Activated naive CD8-positive, alpha-beta T cell treated with anti-CD3 and anti-CD28 coated beads, Interleukin-2, amount 50 U/mL, for 24 hours (primary cell): ENCODE data around the gene DNM2.

ENCODE experiments used
- ATAC-seq: fragments of 150-1000 bp; cut with Tn5 transposase; one replicate; pipeline ENCODE4 v1.10.0; 2021
- DNase-seq: peaks from one replicate; pipeline ENCODE4 v3.0.0; 2021
- H3K27ac Mint-ChIP-seq: one replicate; pipeline ENCODE4 v1.8.0; 2021; ENCODE audit warnings: mild to moderate bottlenecking, mixed read lengths
- H3K27me3 Mint-ChIP-seq: one replicate; pipeline ENCODE4 v1.8.0; 2021; ENCODE audit warnings: mixed read lengths
- H3K36me3 Mint-ChIP-seq: one replicate; pipeline ENCODE4 v1.8.0; 2021; ENCODE audit warnings: low read depth, mixed read lengths
- H3K4me1 Mint-ChIP-seq: one replicate; pipeline ENCODE4 v1.8.0; 2021; ENCODE audit warnings: mixed read lengths
- H3K4me3 Mint-ChIP-seq: one replicate; pipeline ENCODE4 v1.8.0; 2021; ENCODE audit warnings: mild to moderate bottlenecking, moderate library complexity, mixed read lengths
- H3K9me3 Mint-ChIP-seq: one replicate; pipeline ENCODE4 v1.8.0; 2021; ENCODE audit warnings: mixed read lengths

The DNM2 gene

DNA sequence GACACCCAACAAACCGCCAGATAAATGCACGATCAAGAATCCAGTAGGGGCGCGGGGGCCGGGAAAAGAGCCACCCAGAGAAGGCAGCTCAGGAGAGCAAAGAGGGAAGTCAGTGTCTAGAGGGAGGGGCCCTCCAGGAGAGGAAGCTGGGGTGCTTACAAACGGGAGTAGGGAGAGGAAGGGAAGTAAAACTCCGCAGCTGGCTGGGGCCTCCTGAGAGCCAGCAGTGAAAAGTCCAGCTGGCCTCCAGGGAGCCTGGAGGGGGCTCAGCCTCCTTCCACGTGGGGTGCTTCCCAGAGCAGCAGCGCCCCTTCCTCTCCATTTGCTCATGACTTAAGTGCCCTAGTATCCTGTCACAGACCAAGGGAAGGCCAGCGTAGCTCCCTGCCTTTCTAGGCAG lies 66.4 kb downstream of the DNM2 start:
- peaks cover 37% of the 10 kb centered on the region for H3K36me3 Mint-ChIP-seq
- ATAC-seq (no peak), DNase-seq (no peak)
- H3K9me3 Mint-ChIP-seq: no peaks in the 10 kb centered on the region
- no peak overlapping the region for H3K27ac Mint-ChIP-seq
- peaks cover 3% of the 10 kb centered on the region for H3K4me1 Mint-ChIP-seq
- H3K4me3 Mint-ChIP-seq: no peak overlapping the region
- no peaks in the 10 kb centered on the region for H3K27me3 Mint-ChIP-seq

DNA sequence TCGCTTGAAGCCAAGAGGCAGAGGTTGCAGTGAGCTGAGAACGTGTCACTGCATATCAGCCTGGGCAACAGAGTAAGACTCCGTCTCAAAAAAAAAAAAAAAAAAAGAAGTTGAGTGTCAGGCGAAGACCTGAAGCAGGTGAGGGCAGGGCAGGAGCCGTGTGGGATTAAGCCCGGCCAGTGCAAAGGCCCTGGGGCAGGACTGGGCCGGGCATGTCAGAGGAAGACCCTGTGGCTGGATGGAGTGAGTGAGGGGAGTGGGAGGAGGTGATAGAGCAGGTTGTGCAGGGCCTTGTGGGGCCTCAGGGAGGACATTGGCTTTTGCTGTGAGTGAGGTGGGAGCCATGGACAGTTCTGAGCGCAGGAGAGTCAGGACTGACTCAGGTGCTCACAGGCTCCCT lies 70.3 kb downstream of the DNM2 start:
- DNase-seq (no peak), ATAC-seq (no peak)
- H3K4me1 Mint-ChIP-seq: peaks cover 3% of the 10 kb centered on the region
- peaks cover 40% of the 10 kb centered on the region for H3K36me3 Mint-ChIP-seq
- H3K27me3 Mint-ChIP-seq: no peaks in the 10 kb centered on the region
- H3K9me3 Mint-ChIP-seq: no peaks in the 10 kb centered on the region
- H3K4me3 Mint-ChIP-seq: no peak overlapping the region
- H3K27ac Mint-ChIP-seq: peak overlapping the region; percentile 14

DNA sequence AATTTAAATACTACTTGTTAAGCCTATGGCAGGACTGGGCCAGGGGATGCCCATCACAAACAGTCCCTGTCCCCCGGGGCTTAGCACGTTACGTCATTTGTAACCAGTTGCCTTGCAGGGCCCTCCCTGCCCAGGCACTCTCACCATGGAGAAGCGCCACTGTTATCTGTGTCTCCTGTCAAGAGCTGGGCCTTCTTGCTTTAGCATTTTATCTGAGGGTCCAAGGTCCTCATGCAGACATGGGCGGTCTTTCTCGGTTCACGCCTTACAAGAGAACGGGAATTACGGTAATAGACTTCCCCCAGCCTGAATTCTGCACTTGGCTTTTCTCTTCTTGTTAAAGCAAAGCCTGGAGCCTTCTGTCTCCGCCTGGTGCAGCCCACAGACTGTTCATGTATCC lies 72.0 kb downstream of the DNM2 start:
- Mint-ChIP-seq H3K9me3 (no peaks in the 10 kb centered on the region), H3K27me3 (no peaks in the 10 kb centered on the region), H3K27ac (no peak overlapping the region), H3K4me3 (no peak overlapping the region), H3K36me3 (peaks cover 39% of the 10 kb centered on the region), H3K4me1 (no peaks in the 10 kb centered on the region)
- ATAC-seq (no peak), DNase-seq (no peak)

DNA sequence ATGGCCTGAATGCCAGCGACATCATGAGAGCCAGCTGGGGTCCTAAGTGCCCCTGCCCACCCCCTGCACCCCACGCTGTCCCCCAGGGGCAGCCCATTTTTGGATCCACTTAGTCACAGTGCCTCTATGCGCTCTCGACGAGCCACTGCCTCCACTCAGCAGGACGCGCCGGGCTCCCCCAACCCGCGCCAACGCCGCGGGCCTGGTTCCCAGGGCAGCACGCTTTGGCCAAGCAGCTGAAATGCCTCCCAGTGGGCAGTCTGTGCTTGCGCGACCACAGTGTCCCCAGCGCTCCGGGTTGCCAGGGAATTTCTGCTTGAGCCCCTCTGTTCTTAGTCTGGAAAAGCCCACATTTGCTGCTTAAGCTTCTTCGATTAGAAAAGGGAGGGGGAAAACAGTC lies 78.8 kb downstream of the DNM2 start:
- Mint-ChIP-seq H3K4me1 (peaks cover 29% of the 10 kb centered on the region), H3K36me3 (peaks cover 26% of the 10 kb centered on the region), H3K9me3 (no peaks in the 10 kb centered on the region), H3K4me3 (no peak overlapping the region), H3K27ac (peak overlapping the region; percentile 86), H3K27me3 (no peaks in the 10 kb centered on the region)
- ATAC-seq (no peak), DNase-seq (no peak)

DNA sequence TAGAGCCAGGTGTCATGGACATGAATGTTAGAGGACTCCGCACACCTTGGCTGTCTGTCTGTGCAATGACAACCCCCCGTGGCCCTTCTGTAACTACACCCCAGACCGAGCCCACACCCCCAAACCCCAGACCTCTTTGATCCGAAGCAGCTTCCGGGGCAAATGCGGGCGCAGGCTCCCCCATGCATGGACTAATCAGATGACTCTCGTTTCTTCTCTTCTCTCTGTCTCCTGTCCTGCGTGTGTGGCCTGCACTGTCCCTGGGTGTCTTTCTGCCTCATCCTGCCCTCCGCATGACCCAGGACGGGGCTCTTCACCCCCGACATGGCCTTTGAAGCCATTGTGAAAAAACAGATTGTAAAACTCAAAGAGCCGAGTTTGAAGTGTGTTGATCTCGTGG lies 79.2 kb downstream of the DNM2 start:
- ATAC-seq: peak; percentile 29
- Mint-ChIP-seq H3K27ac (peak overlapping the region; percentile 86), H3K27me3 (no peaks in the 10 kb centered on the region), H3K4me1 (peaks cover 29% of the 10 kb centered on the region), H3K9me3 (no peaks in the 10 kb centered on the region), H3K4me3 (peak overlapping the region; percentile 53), H3K36me3 (peaks cover 24% of the 10 kb centered on the region)
- DNase-seq: peak; percentile 26

DNA sequence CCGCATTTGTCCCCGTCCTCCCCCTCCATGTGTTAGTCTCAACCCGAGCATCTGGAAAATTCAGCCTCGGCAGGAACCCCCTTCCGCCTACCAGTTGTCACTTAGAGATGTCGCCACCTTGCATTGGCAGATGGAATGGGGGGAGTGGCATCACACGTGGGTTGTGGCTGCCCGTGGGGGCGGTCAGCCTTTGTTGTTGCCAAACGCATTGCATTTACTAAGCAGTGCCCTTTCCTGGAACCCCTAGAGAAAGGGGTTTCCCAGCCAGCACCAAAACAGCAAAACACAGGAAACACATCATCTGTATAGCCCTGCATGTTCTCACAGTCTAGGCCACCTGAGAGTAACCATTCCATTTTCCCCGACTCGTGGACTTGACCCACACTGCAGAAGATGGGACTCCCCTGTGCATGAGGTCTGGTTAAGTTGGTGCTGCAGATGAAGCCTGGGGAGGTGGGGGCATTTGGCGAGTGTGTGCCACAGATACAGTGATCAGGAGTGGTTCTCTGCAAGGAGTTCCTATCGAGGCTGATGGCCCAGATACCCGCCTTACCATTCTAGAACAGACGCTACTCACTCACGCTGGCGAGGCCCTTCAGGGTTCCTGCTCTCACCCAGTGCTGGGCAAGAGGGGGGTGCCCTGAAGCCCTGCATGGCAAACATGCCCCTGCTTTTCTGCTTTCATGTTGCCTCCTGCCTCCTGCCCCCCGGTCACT lies 79.8 kb downstream of the DNM2 start:
- H3K4me1 Mint-ChIP-seq: peaks cover 29% of the 10 kb centered on the region
- H3K36me3 Mint-ChIP-seq: peaks cover 24% of the 10 kb centered on the region

DNA sequence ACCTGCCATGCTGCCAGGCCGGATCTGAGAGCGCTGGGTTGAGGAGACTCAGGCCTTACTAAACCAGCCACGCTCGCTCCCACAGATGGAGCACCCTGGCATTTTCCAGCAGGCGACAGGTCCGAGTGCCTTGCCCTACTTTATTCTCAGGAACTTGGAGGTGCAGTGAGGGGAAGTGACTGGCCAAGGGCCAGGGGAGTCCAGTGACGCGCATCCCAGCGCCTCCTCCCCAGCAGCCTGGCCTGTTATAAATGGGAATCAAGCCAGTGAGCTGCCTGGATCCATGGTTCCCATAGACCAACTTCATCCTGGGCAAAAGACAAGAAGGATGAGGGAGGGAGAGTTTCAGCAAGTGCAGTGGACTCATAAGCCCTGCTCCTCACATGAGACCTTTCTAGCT lies 82.6 kb downstream of the DNM2 start:
- H3K27ac Mint-ChIP-seq: no peak overlapping the region
- no peak for DNase-seq
- no peak for ATAC-seq
- H3K4me3 Mint-ChIP-seq: no peak overlapping the region
- H3K36me3 Mint-ChIP-seq: peaks cover 17% of the 10 kb centered on the region
- no peaks in the 10 kb centered on the region for H3K9me3 Mint-ChIP-seq
- H3K27me3 Mint-ChIP-seq: no peaks in the 10 kb centered on the region
- H3K4me1 Mint-ChIP-seq: peaks cover 29% of the 10 kb centered on the region

More for the DNA sequence above, 79.8 kb downstream of the DNM2 start:
- DNase-seq: peak; percentile 87
- no peaks in the 10 kb centered on the region for H3K27me3 Mint-ChIP-seq
- H3K9me3 Mint-ChIP-seq: no peaks in the 10 kb centered on the region
- peak; percentile 98 for ATAC-seq
- H3K4me3 Mint-ChIP-seq: peak overlapping the region; percentile 53
- peak overlapping the region; percentile 86 for H3K27ac Mint-ChIP-seq

DNA sequence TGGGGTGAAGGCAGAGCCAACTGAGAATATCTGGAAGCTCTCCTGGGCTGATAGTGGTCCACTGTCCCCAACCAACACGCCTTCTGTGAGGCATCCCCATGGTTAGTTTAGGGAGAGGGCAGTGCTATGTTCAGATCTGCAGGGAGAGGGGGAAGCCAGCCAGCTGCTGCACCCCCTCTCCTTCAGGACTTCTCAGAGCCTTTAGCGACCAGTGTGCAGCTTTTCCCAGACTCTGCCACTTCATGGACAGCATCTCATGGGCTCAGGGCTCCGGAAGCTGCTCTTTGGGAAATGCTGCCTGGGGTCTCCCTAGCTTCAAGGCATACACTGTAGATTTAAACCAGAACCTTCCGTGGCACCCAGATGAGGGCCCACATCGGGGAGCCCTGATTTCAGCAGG lies 84.6 kb downstream of the DNM2 start:
- DNase-seq (no peak), ATAC-seq (no peak)
- H3K27me3 Mint-ChIP-seq: no peaks in the 10 kb centered on the region
- H3K9me3 Mint-ChIP-seq: no peaks in the 10 kb centered on the region
- no peak overlapping the region for H3K27ac Mint-ChIP-seq
- H3K4me3 Mint-ChIP-seq: no peak overlapping the region
- H3K36me3 Mint-ChIP-seq: peaks cover 14% of the 10 kb centered on the region
- H3K4me1 Mint-ChIP-seq: peaks cover 22% of the 10 kb centered on the region

DNA sequence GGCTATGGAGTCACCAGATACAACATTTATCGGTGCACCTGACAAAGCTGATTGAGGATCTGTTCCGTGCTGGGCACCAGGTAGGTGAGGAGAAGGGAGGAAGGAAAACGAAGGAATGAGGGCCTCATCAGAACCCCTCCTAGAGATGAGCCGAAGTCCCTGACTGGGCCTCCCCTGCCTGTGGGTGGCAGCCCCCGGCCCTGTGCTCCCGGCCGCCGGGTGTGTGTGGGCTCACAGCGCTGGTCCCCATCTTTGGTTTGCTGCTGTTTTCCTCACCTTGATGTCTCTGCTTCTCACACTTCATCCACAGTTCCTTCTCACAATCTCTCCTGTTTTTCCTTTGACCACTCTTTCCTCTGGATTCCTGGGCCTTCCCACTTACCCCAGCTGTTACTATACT lies 85.4 kb downstream of the DNM2 start:
- Mint-ChIP-seq H3K9me3 (no peaks in the 10 kb centered on the region), H3K4me3 (no peak overlapping the region), H3K4me1 (peaks cover 17% of the 10 kb centered on the region), H3K27ac (no peak overlapping the region), H3K36me3 (peaks cover 14% of the 10 kb centered on the region), H3K27me3 (no peaks in the 10 kb centered on the region)
- no peak for DNase-seq
- no peak for ATAC-seq

DNA sequence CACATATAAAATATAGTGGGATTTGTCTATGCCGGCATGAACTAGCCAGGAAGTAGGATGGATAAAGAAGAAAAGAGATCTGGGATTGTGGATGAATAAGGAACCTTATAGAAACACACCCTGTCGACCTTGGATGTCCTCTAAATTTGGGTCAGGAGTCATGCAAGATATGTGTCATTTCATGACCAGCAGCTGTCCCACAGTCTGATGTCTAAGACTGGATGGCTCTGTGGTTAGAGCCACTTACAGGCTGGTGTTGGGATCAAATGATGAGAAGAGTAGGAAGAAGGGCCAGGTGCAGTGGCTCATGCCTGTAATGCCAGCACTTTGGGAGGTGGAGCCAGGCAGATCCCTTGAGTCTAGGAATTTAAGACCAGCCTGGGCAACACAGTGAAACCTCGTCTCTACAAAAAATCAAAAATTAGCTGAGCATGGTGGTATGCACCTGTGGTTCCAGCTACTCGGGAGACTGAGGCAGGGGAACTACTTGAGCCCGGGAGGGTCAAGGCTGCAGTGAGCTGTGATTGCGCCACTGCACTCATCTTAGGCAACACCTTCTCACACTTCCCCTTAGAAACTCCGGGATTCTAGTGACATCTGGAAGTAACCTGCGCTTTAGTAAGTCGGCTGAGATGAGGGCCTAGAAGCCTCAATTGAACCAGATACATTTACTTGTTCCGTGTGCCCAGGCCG lies 87.3 kb downstream of the DNM2 start:
- Mint-ChIP-seq H3K4me3 (no peak overlapping the region), H3K36me3 (peaks cover 17% of the 10 kb centered on the region), H3K27me3 (no peaks in the 10 kb centered on the region), H3K4me1 (peaks cover 15% of the 10 kb centered on the region), H3K27ac (no peak overlapping the region), H3K9me3 (no peaks in the 10 kb centered on the region)
- ATAC-seq (no peak), DNase-seq (no peak)

DNA sequence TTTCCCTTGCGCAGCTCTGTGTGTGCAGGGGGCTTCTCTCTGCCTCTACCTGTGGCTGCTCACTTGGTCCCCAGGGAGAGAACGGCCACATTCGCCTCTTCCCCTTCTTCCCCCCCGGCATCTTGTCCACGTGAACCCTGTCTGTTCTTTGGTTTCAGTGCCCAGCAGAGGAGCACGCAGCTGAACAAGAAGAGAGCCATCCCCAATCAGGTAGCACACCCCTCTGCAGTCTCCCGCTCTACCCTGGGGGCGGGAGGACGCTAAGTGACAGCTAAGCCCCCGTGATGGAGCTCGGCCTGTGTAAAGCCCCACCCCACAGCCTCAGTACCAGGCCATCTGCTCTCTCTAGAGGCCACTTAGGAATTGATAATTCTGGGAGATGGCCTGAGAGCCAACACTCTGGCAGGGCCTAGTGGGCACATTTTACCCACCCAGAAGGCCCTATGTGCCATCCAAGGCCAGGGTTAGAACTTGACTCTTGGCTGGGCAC lies 87.9 kb downstream of the DNM2 start:
- Mint-ChIP-seq H3K4me1 (peaks cover 15% of the 10 kb centered on the region), H3K4me3 (no peak overlapping the region), H3K27me3 (no peaks in the 10 kb centered on the region), H3K9me3 (no peaks in the 10 kb centered on the region), H3K36me3 (peaks cover 17% of the 10 kb centered on the region), H3K27ac (no peak overlapping the region)
- no peak for DNase-seq
- ATAC-seq: no peak

DNA sequence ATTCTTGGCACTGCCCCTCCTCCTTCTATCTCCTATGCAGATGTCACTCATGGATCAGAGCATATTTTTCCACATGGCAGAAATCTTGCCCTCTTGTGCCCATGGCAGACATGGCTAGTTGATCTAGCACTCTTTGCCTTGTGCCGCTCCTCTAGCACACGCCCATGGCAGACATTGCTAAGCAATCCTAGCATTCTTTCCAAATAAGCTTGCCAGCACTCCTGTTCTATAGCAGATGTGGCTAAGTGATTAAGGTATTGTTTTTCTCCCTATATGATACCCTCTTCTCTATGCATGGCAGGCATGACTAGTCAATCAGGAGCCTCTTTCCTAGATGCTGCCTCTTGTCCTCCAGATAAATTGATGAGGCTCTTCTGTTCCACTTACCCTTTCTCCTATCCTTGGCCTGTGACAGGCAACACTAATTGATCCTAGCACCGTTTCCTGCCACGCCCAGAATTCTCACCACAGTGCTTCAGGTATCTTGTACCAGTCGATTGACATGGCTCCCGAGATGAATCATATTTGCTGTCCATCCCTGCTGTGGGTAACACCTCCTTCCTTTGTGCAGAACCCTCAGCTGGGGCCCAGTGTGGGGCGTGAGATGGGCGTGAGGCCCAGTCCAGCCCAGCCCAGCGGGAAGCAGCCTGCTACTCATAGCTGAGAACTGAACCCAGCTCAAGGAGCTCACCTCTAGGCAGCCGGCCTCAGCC lies 91.2 kb downstream of the DNM2 start:
- Mint-ChIP-seq H3K27ac (peak overlapping the region; percentile 50), H3K27me3 (no peaks in the 10 kb centered on the region), H3K4me3 (no peak overlapping the region), H3K4me1 (peaks cover 30% of the 10 kb centered on the region), H3K9me3 (no peaks in the 10 kb centered on the region), H3K36me3 (peaks cover 20% of the 10 kb centered on the region)
- ATAC-seq: peak; percentile 55
- DNase-seq: peak; percentile 21

DNA sequence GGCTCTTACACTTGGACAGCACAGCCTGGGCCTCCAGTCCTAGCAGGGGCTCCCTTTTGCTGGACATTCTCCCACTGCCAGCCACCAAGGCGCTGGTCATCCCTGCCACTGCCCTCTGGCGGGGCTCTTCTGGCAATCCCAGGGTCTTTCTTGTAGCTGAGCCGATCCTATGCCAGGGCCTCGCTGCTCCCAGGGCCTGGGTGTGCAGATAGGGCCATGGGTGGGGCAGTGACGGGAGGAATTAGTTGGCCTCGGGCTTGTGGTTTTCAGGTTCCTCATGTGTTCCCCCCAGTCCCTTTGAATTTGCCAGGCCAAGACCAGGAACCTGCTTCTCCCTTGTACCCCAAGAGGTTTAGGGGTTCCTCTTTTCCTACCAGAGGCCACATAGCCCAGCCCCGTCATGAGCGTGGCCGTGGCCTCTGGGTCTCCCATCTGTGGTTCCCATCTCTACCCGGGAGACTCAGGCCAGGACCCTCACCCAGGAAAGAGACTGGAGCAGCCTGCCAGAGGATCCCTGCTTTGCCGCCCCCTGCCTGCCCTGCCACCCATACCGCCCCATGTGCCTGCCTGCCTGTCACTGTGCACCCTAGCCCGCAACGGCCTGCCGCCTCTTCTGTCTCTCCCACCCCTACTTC lies 91.9 kb downstream of the DNM2 start:
- H3K27ac Mint-ChIP-seq: peak overlapping the region; percentile 69
- no peak for ATAC-seq

DNA sequence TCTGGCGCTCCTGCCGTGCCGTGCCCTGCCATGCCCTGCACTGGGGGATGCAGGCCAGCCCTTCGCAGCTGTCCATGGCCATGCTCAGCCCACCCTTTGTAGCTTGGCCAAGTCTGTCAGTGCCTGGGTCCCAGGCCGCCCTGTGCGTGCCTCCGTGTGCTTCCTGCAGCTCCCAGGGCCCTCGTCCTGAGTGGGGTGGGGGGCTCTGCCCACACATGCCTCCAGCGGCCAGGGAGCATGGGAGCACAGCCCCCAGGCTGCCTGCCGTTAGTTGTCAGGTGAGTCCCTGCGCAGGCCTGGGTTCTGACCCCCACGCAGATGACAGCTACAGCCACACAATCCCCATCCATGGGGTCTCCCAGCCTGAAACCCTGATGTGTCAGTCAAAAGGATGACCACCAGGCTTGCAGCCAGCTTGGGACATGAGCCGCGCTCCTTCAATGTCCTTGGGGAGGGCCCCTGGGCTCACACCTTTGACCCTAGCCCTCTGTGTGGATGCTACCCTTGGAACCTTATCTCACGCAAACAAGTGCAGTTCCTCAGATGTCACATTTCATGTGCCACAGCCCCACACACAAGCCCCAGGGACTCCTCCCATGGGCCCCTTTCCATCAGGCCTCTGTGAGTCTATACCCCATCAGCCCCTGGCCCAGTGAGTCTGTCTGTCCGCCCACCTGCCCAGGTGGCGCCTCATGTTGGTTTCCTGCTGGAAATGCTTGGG lies 93.7 kb downstream of the DNM2 start:
- H3K4me1 Mint-ChIP-seq: peaks cover 31% of the 10 kb centered on the region
- H3K36me3 Mint-ChIP-seq: peaks cover 19% of the 10 kb centered on the region
- DNase-seq (no peak), ATAC-seq (no peak)
- no peaks in the 10 kb centered on the region for H3K27me3 Mint-ChIP-seq
- no peak overlapping the region for H3K27ac Mint-ChIP-seq
- no peaks in the 10 kb centered on the region for H3K9me3 Mint-ChIP-seq
- no peak overlapping the region for H3K4me3 Mint-ChIP-seq

More for the DNA sequence above, 91.9 kb downstream of the DNM2 start:
- no peaks in the 10 kb centered on the region for H3K27me3 Mint-ChIP-seq
- peaks cover 23% of the 10 kb centered on the region for H3K36me3 Mint-ChIP-seq
- H3K9me3 Mint-ChIP-seq: no peaks in the 10 kb centered on the region
- H3K4me1 Mint-ChIP-seq: peaks cover 31% of the 10 kb centered on the region
- H3K4me3 Mint-ChIP-seq: no peak overlapping the region
- no peak for DNase-seq
